WI38 (cell line): ENCODE data around the gene UGT1A6.

Experiments used
- H3K4me3 ChIP-seq: 2 replicates; pipeline ENCODE4 v1.5.1; 2011; ENCODE audit warnings: low read depth, mild to moderate bottlenecking, control low read depth, low read length
- TF ChIP-seq, protein P1 (sequence below): IDR thresholded peaks from 2 replicates; pipeline ENCODE4 v1.5.1; 2012; ENCODE audit warnings: low read depth, mild to moderate bottlenecking, control low read depth, low read length

UGT1A6 gene

DNA sequence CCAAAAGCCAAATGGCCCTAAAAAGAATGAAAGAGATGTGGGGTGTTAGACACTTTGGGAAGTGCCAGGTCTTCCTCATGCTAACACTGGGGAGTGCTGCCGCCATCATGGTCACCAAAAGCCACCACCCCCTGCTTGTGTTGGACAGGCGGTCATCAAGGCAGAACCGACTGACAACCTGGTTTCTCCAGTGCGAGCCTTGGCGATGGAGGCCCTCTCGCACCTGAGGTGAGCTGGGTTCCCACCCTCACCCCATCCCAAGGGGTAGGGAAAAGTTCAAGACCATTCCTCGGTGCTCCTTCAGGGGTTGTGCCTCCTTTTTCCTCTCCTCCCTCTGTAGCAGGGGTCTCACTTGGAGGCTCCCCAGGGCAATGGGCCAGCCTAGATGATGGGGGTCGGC, 119.0 kb downstream of the UGT1A6 start:
- no peak overlapping the region for H3K4me3 ChIP-seq
- TF ChIP-seq, protein P1, sequence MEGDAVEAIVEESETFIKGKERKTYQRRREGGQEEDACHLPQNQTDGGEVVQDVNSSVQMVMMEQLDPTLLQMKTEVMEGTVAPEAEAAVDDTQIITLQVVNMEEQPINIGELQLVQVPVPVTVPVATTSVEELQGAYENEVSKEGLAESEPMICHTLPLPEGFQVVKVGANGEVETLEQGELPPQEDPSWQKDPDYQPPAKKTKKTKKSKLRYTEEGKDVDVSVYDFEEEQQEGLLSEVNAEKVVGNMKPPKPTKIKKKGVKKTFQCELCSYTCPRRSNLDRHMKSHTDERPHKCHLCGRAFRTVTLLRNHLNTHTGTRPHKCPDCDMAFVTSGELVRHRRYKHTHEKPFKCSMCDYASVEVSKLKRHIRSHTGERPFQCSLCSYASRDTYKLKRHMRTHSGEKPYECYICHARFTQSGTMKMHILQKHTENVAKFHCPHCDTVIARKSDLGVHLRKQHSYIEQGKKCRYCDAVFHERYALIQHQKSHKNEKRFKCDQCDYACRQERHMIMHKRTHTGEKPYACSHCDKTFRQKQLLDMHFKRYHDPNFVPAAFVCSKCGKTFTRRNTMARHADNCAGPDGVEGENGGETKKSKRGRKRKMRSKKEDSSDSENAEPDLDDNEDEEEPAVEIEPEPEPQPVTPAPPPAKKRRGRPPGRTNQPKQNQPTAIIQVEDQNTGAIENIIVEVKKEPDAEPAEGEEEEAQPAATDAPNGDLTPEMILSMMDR = no peak

DNA sequence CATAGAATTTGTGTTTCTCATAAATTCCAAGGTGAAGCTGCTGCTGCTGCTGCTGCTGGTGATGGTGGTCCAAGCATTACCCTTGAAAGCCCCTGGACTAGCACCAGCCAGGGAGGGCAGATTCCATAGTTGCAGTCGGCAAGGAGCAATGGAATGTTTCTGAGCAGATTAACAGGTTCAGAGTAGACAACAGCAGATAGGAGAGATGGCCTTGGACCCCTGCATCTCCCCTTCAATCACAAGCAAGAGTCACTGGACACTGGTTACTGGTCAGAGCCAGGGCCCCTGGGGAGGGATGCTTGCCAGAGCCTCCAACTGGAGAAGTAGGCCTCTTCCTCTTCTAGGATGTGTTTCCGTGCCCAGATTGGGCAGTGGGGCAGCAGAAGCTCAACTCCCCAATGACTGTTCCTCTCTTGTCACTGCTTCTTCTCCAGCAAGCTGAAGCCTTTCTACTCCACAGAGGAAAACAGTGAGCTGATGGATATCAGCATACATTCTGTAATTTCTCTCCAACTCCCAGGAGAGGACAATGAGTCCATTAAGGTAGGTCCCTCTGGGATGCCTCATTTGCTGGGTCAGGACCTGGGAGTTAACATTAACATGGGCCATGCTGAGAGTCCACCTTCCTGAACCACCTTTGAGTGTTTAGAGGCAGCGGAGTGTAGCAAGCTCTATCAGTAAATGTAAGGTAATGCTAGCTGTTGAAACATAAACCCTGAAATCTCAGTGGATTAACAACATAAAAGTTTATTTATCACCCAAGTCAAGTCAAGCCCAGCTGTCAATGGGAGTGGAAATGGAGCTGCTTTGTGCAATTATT, 120.8 kb downstream of the UGT1A6 start:
- TF ChIP-seq, protein P1 = no peak
- H3K4me3 ChIP-seq = no peak overlapping the region

GRCh38 chr2:233814056-233814835, 121.6 kb downstream of the UGT1A6 start:
- TF ChIP-seq, protein P1 = no peak
- H3K4me3 ChIP-seq = no peak overlapping the region

DNA sequence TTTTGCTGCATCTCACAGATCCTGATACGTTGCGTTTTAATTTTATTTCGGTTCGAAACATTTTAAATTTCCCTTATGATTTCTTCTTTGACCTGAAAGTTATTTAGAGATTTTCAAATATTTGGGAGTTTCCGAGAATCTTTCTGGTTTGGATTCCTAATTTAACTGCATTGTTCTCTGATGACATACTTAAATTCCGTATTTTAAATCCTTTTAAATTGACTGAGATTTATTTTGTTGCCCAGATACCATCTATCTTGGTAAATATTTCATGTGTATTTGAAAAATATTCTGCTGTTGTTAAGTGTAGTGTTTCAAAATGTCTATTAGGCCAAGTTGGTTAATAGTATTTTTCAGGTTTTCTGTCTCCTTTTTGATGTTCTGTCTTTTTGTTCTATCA, 123.2 kb downstream of the UGT1A6 start:
- H3K4me3 ChIP-seq = no peak overlapping the region
- TF ChIP-seq, protein P1 = no peak

DNA sequence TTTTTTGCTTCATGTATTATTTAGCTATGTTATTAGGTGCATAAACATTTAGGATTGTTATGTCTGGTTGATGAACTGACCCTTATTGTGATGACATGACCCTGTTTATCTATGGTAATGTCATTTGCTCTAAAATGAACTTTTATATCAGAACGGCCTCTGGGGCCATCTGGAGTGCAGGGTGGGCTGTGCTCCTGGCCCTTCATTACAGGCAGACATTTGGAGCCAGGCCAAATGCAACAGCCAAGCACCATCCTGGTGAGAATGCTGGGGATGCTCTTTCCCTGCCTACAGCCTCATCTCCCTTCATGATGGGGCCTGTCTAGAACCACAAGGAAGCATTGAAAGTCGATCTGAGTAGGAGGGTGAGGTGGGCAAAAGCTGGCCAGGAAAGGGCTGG, 123.6 kb downstream of the UGT1A6 start:
- H3K4me3 ChIP-seq = no peak overlapping the region
- TF ChIP-seq, protein P1 = no peak

DNA sequence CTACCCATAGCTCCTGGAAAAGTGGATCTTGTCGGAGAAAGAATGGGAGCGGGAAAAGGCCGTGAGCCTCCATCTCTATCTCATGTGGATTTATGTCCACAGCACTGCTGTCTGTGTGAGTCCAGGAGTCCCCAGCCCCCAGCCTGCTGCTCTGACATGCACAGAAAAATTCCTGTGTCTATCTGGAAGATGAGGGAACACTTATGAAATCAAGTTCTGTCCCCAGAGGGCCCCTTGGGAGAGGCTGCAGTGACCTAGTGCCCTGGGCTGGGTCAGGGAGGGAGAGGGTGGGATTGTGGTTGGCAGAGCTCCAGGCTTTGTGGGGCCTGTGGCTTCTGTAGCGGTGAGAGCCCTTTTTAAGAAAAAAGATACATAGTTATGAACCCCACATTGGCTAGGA, 124.1 kb downstream of the UGT1A6 start:
- no peak overlapping the region for H3K4me3 ChIP-seq
- TF ChIP-seq, protein P1 = no peak

DNA sequence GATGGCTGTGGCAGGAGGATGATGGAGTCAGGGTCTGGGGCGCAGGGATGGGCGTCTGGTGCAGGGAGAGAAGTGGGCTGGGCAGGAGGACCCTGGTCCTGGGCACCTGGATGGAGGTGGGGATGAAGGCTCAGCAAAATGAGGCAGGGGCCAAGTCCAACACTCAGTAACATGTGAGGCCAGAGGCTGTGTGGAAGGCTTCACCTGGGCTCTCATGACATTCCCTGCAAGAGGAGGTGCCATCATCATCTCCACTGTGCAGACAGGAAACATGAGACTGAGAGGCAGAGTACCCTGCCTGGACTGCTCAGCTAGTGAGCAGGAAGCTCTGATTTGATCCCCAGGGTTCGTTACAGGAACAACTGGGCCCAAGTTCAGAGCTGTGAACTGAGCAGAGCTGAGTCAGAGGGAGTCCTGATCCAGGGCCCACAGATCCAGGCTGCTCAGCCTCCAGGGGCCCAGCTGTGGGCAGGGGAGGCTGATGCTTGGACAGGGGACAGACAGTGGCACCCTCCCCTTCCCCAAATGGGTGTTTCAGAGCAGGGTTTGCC, 124.7 kb downstream of the UGT1A6 start:
- H3K4me3 ChIP-seq = no peak overlapping the region
- TF ChIP-seq, protein P1 = no peak
